ENCODE results near the gene MED28.

The MED28 gene

DNA sequence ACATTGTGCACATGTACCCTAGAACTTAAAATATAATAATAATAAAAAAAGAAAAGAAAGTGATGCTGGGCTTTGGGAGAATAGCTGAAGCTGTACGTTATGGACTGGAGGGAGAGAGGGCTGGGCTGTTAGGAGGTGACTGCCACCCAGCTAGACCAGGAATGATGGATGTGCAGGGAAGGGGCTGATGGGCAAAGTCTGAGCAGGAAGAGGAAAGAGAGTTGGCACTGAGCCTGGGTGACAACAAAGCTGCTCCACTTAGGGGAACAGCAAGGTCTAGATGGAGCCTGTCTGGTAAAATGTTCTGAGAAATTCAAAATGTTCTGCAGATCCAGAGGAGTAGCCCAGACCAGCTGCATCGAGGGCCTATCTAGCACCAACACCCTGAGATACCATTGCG, 32.3 kb downstream of the MED28 start:
- Histone ChIP-seq H3K9ac (ENCODE audit: low read length) (no peak overlapping the region), H3K9me2 (replicated peaks; ENCODE audit: insufficient read depth, low read length) (no peaks in the 10 kb centered on the region), H3K4me1 (ENCODE audit: low read length) (no peaks in the 10 kb centered on the region), H3K27ac (ENCODE audit: low read length) (no peak overlapping the region), H3K4me2 (ENCODE audit: low read depth, low read length) (no peak overlapping the region), H3K36me3 (replicated peaks; ENCODE audit: insufficient read depth, low read length) (no peaks in the 10 kb centered on the region), H3F3A (ENCODE audit: insufficient read depth, low read length) (no peaks in the 10 kb centered on the region), H4K20me1 (ENCODE audit: insufficient read depth, low read length) (no peaks in the 10 kb centered on the region), H2AFZ (ENCODE audit: low read length) (no peak overlapping the region), H3K79me2 (ENCODE audit: low read length) (no peaks in the 10 kb centered on the region), H3K27me3 (replicated peaks; ENCODE audit: insufficient read depth, low read length) (no peaks in the 10 kb centered on the region), H3K9me3 (replicated peaks; ENCODE audit: insufficient read depth, low read length) (no peaks in the 10 kb centered on the region), H3K4me3 (ENCODE audit: low read length) (no peak overlapping the region)
- no peak for DNase-seq
- TF ChIP-seq, protein P1, sequence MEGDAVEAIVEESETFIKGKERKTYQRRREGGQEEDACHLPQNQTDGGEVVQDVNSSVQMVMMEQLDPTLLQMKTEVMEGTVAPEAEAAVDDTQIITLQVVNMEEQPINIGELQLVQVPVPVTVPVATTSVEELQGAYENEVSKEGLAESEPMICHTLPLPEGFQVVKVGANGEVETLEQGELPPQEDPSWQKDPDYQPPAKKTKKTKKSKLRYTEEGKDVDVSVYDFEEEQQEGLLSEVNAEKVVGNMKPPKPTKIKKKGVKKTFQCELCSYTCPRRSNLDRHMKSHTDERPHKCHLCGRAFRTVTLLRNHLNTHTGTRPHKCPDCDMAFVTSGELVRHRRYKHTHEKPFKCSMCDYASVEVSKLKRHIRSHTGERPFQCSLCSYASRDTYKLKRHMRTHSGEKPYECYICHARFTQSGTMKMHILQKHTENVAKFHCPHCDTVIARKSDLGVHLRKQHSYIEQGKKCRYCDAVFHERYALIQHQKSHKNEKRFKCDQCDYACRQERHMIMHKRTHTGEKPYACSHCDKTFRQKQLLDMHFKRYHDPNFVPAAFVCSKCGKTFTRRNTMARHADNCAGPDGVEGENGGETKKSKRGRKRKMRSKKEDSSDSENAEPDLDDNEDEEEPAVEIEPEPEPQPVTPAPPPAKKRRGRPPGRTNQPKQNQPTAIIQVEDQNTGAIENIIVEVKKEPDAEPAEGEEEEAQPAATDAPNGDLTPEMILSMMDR (IDR thresholded peaks at IDR 0.05; ENCODE audit: low read length): no peak
- TF ChIP-seq EZH2phosphoT487 (IDR thresholded peaks at IDR 0.05; ENCODE audit: low read length): no peak
- TF ChIP-seq EZH2 (optimal IDR thresholded peaks at IDR 0.05; ENCODE audit: low read depth, low read length): no peak

DNA sequence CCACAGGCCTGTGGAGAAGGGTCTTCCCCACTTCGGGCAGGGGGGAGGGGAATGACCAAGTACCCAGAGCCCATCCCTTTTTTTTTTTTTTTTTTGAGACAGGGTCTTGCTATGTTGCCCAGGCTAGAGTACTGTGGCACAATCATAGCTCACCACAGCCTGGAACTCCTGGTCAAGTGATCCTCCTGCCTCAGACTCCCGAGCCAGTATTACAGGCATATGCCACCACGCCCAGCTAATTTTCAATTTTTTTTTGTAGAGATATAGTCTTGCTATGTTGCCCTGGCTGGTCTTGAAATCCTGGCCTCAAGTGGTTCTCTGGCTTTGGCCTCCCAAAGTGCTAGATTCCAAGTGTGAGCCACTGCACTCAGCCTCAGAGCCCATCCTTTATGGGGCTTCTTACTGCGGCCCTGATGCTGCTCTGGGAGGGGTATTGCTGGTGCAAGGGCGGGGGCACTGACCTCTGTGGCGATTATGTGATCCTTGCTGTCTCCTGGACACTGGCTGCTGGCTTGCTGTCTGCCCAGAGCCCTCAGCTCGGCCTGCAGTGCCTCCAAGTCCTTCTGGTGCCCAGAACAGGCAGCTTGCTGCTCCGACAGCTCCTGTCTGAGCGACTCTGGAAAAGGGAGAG, 32.9 kb downstream of the MED28 start:
- Histone ChIP-seq H3K4me2 (ENCODE audit: low read depth, low read length) (no peak overlapping the region), H3K9me2 (replicated peaks; ENCODE audit: insufficient read depth, low read length) (no peaks in the 10 kb centered on the region)
- TF ChIP-seq EZH2 (optimal IDR thresholded peaks at IDR 0.05; ENCODE audit: low read depth, low read length) (no peak), EZH2phosphoT487 (IDR thresholded peaks at IDR 0.05; ENCODE audit: low read length) (no peak)
- TF ChIP-seq, protein P1 (IDR thresholded peaks at IDR 0.05; ENCODE audit: low read length): no peak

DNA sequence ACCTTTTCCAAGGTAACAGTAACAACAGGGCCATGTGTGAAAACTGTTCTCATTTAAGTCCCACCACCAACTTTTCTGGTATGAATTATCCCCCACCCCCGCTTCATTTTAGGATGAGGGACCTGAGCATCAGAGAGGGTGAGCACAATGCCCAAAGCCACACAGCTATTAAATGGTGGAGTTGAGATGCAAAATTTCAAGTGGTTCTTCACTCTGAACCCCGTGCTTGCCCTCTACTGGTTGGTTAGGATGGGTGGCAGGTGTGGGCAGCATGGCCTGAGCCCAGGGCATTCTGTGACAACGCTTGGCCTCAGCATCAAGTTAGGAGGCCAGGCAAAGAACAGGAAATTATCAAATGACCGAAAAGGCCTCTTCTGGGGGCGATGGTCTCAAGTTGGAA, 33.5 kb downstream of the MED28 start:
- DNase-seq: no peak
- no peak overlapping the region for H3K9ac ChIP-seq (ENCODE audit: low read length)
- H3K4me3 ChIP-seq (ENCODE audit: low read length): no peak overlapping the region
- no peaks in the 10 kb centered on the region for H3K4me1 ChIP-seq (ENCODE audit: low read length)
- no peaks in the 10 kb centered on the region for H4K20me1 ChIP-seq (ENCODE audit: insufficient read depth, low read length)
- H3K36me3 ChIP-seq (replicated peaks; ENCODE audit: insufficient read depth, low read length): no peaks in the 10 kb centered on the region
- no peaks in the 10 kb centered on the region for H3K9me3 ChIP-seq (replicated peaks; ENCODE audit: insufficient read depth, low read length)
- TF ChIP-seq, protein P1 (IDR thresholded peaks at IDR 0.05; ENCODE audit: low read length): no peak; the same call in 1 of the 2 replicates
- H3K79me2 ChIP-seq (ENCODE audit: low read length): no peaks in the 10 kb centered on the region
- H3K27ac ChIP-seq (ENCODE audit: low read length): no peak overlapping the region
- no peak overlapping the region for H2AFZ ChIP-seq (ENCODE audit: low read length)
- H3F3A ChIP-seq (ENCODE audit: insufficient read depth, low read length): no peaks in the 10 kb centered on the region
- H3K9me2 ChIP-seq (replicated peaks; ENCODE audit: insufficient read depth, low read length): no peaks in the 10 kb centered on the region
- H3K4me2 ChIP-seq (ENCODE audit: low read depth, low read length): no peak overlapping the region
- H3K27me3 ChIP-seq (replicated peaks; ENCODE audit: insufficient read depth, low read length): no peaks in the 10 kb centered on the region

More for the DNA sequence above, 32.9 kb downstream of the MED28 start:
- Histone ChIP-seq H3K4me3 (ENCODE audit: low read length) (no peak overlapping the region), H3K27ac (ENCODE audit: low read length) (no peak overlapping the region), H3F3A (ENCODE audit: insufficient read depth, low read length) (no peaks in the 10 kb centered on the region), H4K20me1 (ENCODE audit: insufficient read depth, low read length) (no peaks in the 10 kb centered on the region), H3K27me3 (replicated peaks; ENCODE audit: insufficient read depth, low read length) (no peaks in the 10 kb centered on the region), H3K79me2 (ENCODE audit: low read length) (no peaks in the 10 kb centered on the region), H3K36me3 (replicated peaks; ENCODE audit: insufficient read depth, low read length) (no peaks in the 10 kb centered on the region), H3K9ac (ENCODE audit: low read length) (no peak overlapping the region), H3K9me3 (replicated peaks; ENCODE audit: insufficient read depth, low read length) (no peaks in the 10 kb centered on the region), H3K4me1 (ENCODE audit: low read length) (no peaks in the 10 kb centered on the region), H2AFZ (ENCODE audit: low read length) (no peak overlapping the region)
- DNase-seq: no peak

Measured in MM.1S (cell line).